GM21367 (cell line): ENCODE measurements around the gene GPC1.

Source experiments
- ATAC-seq: cut with Tn5 transposase; IDR thresholded peaks from one replicate; pipeline ENCODE4 v1.9.1; 2021; ENCODE audit not compliant: unreplicated experiment

GPC1 gene

DNA sequence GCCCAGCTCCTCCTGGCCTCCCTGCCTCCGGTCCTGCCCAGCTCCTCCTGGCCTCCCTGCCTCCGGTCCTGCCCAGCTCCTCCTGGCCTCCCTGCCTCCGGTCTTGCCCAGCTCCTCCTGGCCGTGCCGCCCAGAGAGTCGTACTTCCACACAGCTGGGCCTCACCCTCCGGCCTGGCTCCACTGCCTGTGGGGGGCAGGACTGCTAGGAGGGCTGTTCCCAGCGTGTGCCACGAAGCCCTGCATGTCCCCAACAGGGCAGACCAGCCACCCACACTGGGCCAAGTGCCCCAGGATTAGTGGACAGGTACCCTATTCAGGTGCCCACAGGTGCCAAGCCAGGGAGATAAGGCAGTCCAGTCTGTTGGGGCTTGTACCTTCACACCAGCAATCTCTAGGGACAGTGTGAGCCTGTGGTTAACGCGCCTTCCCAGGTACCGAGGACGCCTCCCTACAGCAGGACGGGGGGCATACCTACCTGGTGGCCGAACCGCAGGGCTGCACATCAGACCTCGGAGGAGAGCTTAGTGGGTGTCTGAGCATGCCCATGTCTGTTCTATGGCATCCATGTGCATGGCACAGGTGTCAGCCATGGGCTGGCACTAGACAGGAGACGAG is 5.3 kb downstream of the GPC1 start:
- no peak for ATAC-seq

DNA sequence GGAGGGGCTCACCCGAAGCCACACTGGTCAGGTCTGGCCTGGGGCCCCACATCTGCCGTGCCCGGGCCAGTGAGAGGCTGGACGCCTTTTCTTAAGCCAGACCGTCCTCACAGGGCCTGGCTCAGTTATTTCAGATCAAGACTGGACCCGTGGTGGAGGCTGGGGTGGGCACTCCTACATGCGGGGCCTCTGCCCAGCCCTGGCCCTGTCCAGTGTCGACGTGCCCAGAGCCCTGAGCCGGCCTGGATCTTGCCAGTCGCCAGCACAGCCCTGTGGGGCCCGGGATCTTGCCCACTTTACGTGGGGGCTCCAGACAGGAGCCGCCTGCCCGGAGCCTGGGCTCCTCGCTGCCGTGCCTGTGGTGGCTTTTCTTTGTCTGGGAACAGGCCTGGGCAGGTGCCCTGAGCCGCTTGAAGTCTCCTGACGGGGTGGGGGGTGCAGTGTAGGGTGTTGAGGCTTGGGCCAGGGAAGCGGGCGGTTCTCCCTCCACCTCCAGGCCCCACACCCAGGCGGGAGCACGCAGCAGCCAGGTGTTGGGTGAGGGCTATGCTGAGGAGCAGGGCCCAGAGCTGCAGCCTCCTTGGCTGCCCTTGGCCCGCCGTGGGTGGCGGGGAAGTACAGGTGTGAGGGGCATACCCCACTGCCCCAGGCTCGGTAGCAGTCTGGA is 6.0 kb downstream of the GPC1 start:
- ATAC-seq = no peak

DNA sequence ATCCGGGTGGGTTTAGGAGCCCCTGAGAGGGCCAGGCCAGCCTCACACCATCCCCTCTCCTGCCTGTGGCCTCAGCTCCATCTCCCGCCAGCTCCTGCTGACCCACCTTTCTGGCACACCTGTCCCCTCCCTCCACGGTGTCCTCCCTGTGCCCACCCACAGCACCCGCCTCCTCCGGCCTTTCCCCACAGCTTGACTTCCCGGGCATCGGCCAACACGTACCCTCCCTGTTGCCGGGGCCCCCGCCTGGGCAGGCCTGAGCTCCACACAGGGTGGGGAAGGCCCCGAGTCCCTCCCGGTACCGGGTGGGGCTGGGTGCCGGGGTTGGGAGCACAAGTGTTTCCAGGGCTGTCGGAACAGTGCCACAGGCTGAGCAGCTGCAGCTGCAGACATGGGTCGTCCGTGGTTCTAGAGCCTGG is 6.5 kb downstream of the GPC1 start:
- no peak for ATAC-seq

DNA sequence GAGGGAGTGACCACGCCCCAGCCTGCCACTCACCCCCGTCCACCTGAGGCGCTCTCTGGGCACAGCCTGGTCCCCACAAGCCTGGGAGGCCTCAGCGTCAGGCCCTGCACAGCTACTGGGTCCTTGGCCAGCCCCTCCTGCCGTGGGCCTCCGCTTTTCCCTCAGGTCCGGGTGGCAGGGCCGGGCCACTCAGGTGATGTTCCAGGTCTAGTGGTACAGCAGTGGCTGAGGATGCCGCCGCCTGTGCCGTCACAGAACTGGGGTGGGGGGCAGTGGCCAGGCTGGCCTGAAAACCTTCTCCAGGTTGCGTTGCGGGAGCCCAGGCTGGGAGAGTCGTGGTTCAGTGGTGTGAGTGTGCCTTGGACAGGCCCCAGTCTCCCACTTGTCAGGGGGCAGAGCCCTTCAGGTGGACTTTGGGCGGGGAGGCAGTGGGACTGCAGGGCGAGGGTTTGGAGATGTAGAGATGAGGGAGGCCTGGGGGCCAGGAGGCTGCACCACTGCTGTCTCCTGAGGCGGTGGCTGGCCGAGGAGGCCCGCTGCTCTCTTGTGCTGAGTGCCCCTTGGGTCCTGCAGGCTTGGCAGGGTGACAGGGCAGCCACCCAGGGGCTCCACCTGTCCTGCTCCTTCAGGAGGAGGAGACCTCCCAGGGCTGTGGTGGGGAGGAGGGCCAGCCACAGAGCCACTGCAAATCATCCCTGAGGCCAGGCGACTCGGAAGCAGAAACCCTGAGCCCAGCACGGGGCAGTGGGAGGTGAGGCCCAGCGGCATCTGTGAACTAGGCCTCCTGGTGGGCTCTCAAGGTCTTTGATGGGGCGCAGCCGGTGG is 7.6 kb downstream of the GPC1 start:
- no peak for ATAC-seq

DNA sequence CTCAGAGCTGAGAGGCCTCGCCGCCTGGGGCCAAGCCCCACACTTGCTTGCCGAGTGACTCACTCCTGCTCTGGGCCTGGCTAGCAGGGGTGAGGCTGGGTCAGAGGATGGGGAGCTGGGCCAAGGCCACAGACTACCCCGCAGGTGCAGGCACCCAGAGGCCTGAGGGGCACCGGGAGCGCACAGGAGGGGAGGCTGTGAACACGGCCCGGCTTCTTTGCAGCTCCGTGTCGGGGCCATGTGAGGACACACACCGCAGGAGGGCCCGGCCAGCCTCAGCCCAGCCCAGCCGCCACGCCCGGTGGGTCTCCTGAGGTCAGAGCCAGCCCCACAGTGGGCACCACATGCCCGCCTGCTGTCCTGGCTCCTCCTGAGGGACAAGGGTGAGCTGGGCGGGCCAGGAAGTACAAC is 8.4 kb downstream of the GPC1 start:
- ATAC-seq = no peak

DNA sequence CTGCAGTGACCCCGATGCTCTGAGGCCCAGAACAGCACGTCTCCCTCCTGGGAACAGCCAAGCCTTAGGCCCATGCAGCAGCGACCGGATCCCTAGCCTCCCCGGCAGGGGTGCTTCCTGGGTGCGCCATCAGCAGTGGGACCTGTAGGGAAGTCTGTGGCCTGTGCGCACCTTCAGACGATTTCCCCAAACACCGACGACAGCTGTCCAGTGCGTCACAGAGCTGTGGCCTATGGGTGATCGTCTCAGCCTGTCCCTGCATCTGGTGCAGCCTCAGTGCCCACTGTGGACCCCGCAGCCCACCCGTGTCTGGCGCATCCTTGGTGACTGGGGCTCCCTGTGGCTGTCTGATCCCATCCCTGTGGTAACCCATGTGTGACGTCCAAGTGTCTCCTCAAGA is 9.0 kb downstream of the GPC1 start:
- ATAC-seq = no peak

DNA sequence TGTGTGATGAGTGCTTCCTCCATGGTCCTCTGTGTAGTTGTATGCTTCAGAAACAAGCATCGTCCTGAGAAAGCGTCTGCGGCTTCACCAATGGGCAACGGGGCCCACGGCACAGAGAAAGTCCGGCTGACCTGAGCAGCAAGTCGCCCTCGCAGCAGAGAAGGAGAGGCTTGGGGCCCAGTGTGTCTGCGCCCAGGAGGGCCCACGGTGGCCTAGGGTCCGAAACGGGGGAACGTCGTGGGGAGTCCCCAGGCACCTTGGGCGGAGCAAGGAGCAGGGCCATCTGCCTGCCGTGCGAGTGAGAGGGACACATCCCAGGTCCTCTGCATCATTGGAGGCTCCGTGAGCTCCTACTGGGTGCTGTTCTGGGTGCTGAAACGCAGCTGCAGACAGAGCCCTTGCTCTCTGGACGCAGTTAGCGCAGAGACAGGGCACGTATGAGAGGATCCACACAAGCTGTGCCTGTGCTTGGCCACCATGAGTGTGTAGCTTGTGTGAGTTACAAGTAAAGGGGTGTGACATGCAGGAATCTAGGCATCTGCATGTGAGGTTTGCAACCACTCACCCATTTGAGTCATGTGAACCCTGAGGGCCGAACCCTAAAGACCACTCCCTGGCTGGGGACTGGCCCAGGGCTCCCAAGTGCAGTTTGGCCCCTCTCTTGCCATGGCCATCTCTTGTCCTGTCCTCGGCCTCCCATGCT is 10.6 kb downstream of the GPC1 start:
- ATAC-seq = no peak

- no peak for ATAC-seq
Observed at GRCh38 chr2:240446664-240447175, 11.3 kb downstream of the GPC1 start.

DNA sequence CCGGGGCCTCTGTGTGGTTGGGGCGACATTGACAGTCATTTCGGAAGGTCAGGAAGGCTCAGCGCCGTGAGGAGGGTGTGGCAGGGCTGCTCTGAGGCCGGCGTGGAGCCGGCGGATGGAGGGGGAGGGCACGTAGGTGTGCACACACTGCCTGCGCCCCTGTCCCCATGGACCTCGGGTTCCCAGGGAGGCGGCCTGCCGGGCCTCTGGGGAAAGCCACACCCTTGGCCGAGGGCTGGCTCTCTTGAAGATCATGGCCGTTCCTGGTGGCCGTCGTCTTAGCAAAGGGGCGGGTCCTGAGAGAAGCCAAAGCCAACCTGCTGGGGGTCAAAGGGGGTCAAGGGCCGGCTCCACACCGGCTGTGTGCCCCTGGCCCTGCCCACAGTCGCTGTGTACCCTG is 11.9 kb downstream of the GPC1 start:
- no peak for ATAC-seq

DNA sequence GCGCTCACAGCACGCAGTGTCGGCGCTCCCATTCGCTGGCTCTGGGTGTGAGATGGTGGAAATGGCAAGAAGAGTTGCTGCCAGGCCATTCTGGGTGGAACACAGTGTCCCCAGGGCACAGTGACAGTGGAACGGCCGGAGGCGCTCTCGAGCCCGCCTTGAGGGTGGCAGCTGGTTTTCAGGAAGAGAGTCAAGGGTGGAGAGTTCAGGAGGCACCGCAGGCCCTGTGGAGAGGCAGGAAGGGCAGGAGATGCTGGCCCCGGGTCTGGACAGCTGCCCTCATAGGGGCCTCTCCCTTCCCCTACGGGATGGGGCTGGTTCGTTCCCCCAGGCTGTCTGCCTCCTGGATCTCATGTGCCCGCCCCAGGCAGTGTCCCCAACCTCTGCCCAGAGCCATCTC is 12.5 kb downstream of the GPC1 start:
- ATAC-seq = no peak

DNA sequence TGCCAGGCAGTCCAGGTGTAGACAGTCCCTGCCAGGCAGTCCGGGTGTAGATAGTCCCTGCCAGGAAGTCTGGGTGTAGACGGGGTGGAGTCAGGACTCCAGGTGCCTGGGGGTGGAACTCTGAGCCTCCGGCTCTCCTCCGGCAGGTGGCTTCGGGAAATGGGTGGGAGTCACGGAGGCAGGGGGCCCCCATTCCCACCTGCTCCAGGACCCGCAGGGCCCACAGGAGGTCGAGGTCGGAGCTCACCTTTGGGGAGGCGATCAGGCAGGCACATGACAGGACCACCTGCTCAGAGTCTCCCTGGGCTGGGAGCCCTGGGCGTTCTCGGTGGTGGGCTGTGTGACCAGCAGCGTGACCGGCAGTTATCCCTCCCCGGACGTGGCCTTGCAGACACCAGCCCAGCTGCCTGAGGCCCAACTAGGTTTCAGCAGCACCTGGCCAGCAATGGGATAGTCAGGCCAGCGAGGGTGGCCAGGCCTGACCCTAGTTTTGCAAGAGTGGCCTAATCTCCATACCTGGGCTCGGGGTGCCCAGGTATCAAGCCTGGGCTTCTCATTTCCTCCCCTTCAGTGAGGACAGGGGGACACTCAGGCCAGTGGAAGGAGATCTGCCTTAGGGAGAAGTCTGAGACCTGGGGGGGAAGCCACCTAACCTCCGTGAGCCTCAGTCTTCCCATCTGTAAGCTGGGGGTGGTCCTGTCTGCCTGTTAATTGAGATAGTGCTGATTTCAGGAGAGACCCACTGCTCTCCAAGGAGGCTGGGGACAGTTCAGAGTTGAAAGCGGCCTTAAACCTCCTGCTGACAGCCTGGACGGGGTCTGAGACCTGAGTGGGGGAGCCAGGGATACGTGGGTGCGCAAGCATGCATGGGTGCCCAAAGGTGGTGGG is 13.2 kb downstream of the GPC1 start:
- no peak for ATAC-seq

- ATAC-seq = no peak
Observed at GRCh38 chr2:240449764-240450531, 14.5 kb downstream of the GPC1 start.

- no peak for ATAC-seq
Observed at GRCh38 chr2:240450532-240451107, 15.2 kb downstream of the GPC1 start.

GRCh38 chr2:240451108-240451611 is 15.7 kb downstream of the GPC1 start:
- no peak for ATAC-seq

- ATAC-seq = no peak
Observed at GRCh38 chr2:240451791-240452461, 16.5 kb downstream of the GPC1 start.

GRCh38 chr2:240452462-240453256 is 17.2 kb downstream of the GPC1 start:
- ATAC-seq = no peak

DNA sequence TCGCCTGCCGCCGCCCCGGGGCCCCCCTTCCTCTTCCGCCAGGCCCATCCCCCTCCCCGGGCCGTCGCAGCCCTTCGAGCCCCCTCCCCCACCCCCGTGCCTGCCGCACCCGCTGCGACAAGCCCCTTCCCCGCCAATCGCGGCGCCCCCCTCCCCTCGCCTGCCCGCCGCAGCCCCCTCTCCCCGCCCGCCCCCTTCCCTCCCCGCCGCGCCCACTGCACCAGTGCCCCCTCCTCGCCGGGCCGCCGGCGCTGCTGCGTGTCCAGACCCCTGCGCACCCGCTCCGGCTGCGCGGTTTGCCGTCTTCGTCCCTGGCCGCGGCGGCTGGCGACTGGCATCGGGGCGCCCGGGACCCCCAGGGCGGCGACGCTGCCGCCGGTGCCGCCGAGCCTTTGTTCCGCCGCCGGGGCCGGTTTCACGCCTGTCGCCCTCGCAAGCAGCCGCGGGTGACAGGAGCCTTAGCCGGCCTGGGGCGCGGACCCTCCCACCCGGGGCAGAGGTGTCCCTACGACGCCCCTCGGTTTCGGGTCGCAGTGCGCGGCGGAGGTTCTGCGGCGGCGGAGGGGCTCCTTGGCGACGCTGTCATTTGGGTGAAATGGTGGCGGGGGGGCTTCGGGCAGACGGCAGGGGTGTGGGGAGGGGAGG is 18.1 kb downstream of the GPC1 start:
- ATAC-seq = no peak
